GM21737 (cell line): ENCODE measurements around the gene NFAT5.
"Not testable (repeated sequence)": the region's sequence is repeated elsewhere in the genome, so short reads cannot be mapped to it uniquely, and the experiment has no call there.

Experiments used
- ATAC-seq: cut with Tn5 transposase; IDR thresholded peaks from one replicate; pipeline ENCODE4 v1.9.1; 2021; ENCODE audit warnings: mild to moderate bottlenecking, moderate library complexity; ENCODE audit not compliant: unreplicated experiment

Gene NFAT5

GRCh38 chr16:69706256-69706974 lies 140.6 kb downstream of the NFAT5 start:
- ATAC-seq = no peak

- ATAC-seq = no peak
Observed at GRCh38 chr16:69706975-69707340, 141.2 kb downstream of the NFAT5 start.

GRCh38 chr16:69707920-69708683 lies 142.3 kb downstream of the NFAT5 start:
- ATAC-seq = no peak

- no peak for ATAC-seq
Observed at GRCh38 chr16:69709456-69710084, 143.8 kb downstream of the NFAT5 start.

GRCh38 chr16:69711115-69711740 lies 145.5 kb downstream of the NFAT5 start:
- ATAC-seq = no peak

- no peak for ATAC-seq
Observed at GRCh38 chr16:69712277-69712676, 146.5 kb downstream of the NFAT5 start.

- no peak for ATAC-seq
Observed at GRCh38 chr16:69712914-69713581, 147.3 kb downstream of the NFAT5 start.

GRCh38 chr16:69717066-69717465 lies 151.3 kb downstream of the NFAT5 start:
- no peak for ATAC-seq

GRCh38 chr16:69718111-69718764 lies 152.5 kb downstream of the NFAT5 start:
- ATAC-seq = no peak

- ATAC-seq = no peak
Observed at GRCh38 chr16:69720822-69721430, 155.2 kb downstream of the NFAT5 start.

GRCh38 chr16:69721441-69721957 lies 155.7 kb downstream of the NFAT5 start:
- ATAC-seq = no peak

- no peak for ATAC-seq
Observed at GRCh38 chr16:69724414-69724873, 158.7 kb downstream of the NFAT5 start.

GRCh38 chr16:69724981-69725479 lies 159.3 kb downstream of the NFAT5 start:
- no peak for ATAC-seq

- ATAC-seq = no peak
Observed at GRCh38 chr16:69725480-69726312, 159.9 kb downstream of the NFAT5 start.

GRCh38 chr16:69726313-69727060 lies 160.7 kb downstream of the NFAT5 start, which contains the start of gene NQO1:
TSS of gene NQO1 (minus strand) at chr16:69726560. CDS start at chr16:69726439, 121 bp downstream.
- peak; percentile 97 for ATAC-seq

GRCh38 chr16:69727916-69728270 lies 162.1 kb downstream of the NFAT5 start:
- ATAC-seq = no peak

GRCh38 chr16:69729030-69729429 lies 163.3 kb downstream of the NFAT5 start:
- ATAC-seq = not testable (repeated sequence)

- ATAC-seq = not testable (repeated sequence)
Observed at GRCh38 chr16:69731280-69731679, 165.5 kb downstream of the NFAT5 start.
